ENCODE data around the gene ERMARD.

GRCh38 chr6:169725125-169726048 is 26.0 kb upstream of the ERMARD start:
- no peak for TF ChIP-seq GATA3 (IDR thresholded peaks at IDR 0.05; ENCODE audit: low read depth, low read length)
- TF ChIP-seq GATA2 (IDR thresholded peaks at IDR 0.05; ENCODE audit: low read depth, low read length): no peak
